Fibroblast of mammary gland (primary cell): Measurements from ENCODE around the gene SPOCK3.
"Not testable (repeated sequence)": the region's sequence is repeated elsewhere in the genome, so short reads cannot be mapped to it uniquely, and the experiment has no call there.

ENCODE experiments used
- DNase-seq: peaks from one replicate; pipeline ENCODE4 v3.0.0-alpha.2; 2010; ENCODE audit warnings: low read depth
- H3K4me3 ChIP-seq: 2 replicates; pipeline ENCODE4 v1.5.1; 2011; ENCODE audit warnings: low read depth, mild to moderate bottlenecking, low read length, moderate library complexity; ENCODE audit not compliant: control insufficient read depth
- TF ChIP-seq, protein P1 (sequence below): conservative IDR thresholded peaks from 2 replicates; pipeline ENCODE4 v1.5.1; 2011; ENCODE audit warnings: low read depth, low read length, inconsistent platforms; ENCODE audit not compliant: control insufficient read depth, insufficient read depth

The SPOCK3 gene

DNA sequence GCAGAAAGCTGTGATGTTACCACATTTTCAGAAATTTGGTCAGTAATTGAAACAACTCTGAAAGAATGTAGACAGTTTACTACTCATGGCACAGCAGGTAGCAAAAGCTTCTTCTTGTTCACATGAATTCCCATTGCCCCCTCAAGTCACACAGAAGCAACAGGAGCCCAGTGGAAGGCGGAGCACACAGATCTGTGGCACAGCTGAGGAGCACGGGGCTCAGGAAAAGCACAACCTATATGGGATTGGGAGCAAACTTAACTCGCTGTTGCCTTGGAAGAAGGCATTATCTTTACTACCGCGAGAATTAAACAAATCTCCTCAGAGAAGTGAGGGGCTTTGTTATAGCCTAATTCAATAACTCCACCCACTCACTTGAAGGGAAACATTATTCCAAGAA, 358.5 kb downstream of the SPOCK3 start:
- TF ChIP-seq, protein P1, sequence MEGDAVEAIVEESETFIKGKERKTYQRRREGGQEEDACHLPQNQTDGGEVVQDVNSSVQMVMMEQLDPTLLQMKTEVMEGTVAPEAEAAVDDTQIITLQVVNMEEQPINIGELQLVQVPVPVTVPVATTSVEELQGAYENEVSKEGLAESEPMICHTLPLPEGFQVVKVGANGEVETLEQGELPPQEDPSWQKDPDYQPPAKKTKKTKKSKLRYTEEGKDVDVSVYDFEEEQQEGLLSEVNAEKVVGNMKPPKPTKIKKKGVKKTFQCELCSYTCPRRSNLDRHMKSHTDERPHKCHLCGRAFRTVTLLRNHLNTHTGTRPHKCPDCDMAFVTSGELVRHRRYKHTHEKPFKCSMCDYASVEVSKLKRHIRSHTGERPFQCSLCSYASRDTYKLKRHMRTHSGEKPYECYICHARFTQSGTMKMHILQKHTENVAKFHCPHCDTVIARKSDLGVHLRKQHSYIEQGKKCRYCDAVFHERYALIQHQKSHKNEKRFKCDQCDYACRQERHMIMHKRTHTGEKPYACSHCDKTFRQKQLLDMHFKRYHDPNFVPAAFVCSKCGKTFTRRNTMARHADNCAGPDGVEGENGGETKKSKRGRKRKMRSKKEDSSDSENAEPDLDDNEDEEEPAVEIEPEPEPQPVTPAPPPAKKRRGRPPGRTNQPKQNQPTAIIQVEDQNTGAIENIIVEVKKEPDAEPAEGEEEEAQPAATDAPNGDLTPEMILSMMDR, result no peak
- no peak for DNase-seq
- no peak overlapping the region for H3K4me3 ChIP-seq

DNA sequence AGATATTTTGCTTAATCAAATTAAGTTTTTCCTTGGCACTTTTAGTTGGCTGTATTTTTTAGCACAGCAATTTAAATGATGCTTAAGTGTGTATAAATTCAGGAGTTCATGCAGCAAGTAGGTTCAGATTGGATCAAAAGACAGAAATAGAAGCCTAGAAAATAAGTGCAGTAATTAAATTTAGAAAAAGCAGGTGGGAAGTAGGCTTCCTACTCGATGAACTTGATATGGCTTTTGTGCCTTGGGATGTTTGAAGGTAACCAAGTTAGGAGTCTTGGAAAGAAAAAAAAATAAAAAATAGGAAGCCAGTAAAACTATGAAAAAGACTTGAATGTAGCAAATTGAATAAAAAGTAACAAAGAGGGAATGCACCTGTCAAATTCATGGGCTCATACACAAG, 372.3 kb downstream of the SPOCK3 start:
- no peak overlapping the region for H3K4me3 ChIP-seq
- TF ChIP-seq, protein P1, result no peak
- no peak for DNase-seq

DNA sequence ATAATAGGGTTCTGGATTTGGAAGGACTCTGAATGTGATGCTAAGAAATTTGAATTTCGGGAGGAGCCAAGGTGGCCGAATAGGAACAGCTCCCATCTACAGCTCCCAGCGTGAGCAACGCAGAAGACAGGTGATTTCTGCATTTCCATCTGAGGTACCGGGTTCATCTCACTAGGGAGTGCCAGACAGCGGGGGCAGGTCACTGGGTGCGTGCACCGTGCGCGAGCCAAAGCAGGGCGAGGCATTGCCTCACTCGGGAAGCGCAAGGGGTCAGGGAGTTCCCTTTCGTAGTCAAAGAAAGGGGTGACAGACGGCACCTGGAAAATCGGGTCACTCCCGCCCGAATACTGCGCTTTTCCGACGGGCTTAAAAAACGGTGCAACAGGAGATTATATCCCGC, 383.9 kb downstream of the SPOCK3 start:
- not testable (repeated sequence) for H3K4me3 ChIP-seq, DNase-seq

DNA sequence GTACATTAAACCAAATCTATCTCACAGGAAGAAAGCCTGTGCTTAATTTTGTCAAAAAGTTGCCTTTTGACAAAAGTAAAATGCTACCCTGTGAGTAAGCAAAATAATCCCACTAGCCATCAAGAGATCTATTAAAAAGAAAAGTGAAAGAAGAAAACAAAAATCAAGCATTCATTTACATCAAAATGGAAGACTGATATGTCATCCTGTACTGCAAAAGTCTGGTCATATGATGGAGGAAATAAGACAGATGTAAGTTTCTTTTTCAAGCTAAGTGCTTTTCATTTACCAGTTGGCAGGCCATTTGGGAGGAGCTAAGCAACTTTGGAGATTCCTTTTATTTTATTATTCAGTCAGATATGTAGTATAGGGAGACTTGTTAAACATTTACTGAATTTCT, 387.4 kb downstream of the SPOCK3 start:
- no peak for DNase-seq
- TF ChIP-seq, protein P1, result no peak
- H3K4me3 ChIP-seq, result no peak overlapping the region

DNA sequence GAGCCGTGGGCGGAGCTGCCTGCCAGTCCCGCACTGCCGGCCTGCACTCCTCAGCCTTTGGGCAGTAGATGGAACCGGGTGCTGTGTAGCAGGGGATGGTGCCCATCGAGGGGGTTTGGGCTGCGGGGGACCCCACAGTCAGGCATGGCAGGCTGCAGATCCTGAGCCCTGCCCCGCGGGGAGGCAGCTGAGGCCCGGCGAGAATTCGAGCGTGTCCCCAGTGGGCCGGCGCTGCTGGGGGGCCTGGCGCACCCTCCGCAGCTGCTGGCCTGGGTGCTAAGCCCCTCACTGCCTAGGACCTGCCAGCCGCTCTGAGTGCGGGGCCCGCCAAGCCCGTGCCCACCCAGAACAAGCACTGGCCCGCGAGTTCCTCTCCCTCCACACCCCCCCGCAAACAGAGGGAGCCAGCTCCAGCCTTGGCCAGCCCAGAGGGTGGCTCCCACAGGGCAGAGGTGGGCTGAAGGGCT, 391.5 kb downstream of the SPOCK3 start:
- TF ChIP-seq, protein P1, result no peak
- H3K4me3 ChIP-seq, result no peak overlapping the region
- DNase-seq, result no peak

DNA sequence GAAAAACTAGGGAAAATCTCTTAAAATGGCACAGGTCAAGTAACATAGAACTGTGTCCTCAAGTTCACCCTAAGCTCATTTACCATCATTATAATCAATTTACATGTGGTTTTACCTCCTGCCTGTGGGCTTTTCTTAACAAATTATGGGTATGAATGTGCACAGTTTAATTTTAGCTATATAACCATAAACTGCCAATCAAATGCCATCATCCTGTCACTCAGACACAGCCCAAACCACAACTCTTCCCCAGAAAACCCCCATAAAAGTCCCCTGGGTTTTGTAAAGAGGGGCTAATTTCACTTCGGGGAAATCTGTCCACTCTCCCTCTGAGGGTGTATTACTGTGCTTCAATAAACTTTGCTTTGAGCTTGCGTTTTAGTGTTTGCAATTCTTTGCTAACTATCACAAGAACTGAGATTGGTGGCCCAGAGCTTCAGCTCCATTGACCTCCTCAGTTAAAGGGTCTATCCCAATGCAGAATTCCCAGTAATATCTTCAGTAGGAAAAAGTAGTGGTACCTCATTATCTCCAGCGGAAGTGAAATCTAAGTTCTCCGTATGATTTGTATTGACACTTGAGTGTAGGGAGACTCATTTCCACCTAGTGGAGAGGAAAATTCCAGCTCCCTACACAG, 394.6 kb downstream of the SPOCK3 start:
- TF ChIP-seq, protein P1, result no peak
- no peak for DNase-seq
- H3K4me3 ChIP-seq, result no peak overlapping the region

DNA sequence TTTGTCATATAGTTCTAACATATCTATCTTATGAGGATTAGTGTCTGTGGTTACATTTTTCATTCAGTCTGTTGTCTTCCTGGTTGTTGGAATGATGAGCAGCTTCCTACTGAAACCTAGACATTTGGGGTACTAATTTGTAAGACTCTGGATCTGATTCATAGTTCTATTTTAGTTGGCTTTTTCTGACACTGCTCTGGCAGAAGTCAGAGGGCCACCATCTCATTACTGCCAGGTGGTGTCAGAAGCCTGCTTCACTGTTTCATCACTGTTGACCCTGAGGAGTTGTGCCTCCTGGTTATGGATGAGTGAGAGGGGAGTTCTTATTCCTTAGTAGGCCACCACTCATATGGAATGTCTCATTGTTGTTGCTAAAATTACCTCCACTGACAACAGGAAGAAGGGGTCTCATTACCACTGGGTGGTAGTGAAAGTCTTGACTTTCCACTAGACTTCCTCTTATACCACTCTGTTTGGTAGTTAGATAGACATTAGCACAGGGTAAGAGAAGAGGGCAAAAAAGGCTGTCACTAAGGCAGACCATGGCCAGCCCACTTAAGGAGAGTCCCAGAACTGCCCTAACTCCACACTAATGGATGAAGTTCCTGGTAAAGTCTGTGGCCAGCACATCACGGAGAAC, 395.2 kb downstream of the SPOCK3 start:
- DNase-seq, result no peak
- no peak overlapping the region for H3K4me3 ChIP-seq
- TF ChIP-seq, protein P1, result no peak
